Measurements from ENCODE around the gene MRPS22. TPM values are rescaled to one million over a fixed set of nuclear protein-coding genes. Genes with fewer than 3 reads are reported as not detected.

The MRPS22 gene
- total RNA-seq, 1 experiment from 2014 or later = 45.7 TPM

Other genes starting within 250 kb of the MRPS22 start
- gene COPB2, start 45.6 kb downstream of the MRPS22 start, total RNA-seq (2021) = 116 and 121 TPM in 2 replicates
- gene RBP2, start 132.5 kb downstream of the MRPS22 start, total RNA-seq (2021) = not detected in 2 replicates
- 39.1 and 42.6 TPM in 2 replicates for gene RBP1, start 195.7 kb downstream of the MRPS22 start, total RNA-seq (2021)

Measured in H9 (cell line).